ENCODE data around the gene WDR1. TPM values are rescaled to one million over a fixed set of nuclear protein-coding genes. Genes with fewer than 3 reads are reported as not detected.

The WDR1 gene
- total RNA-seq, 5 donors from 2014 or later (not counting 1 experiment from before 2014, with no cell fraction given): 268 to 308 (median 304) TPM

- no peaks in the 10 kb centered on the region for H3K9me3 Mint-ChIP-seq
- Histone ChIP-seq H3K27ac (ENCODE audit: low read length) (peak overlapping the region; percentile 97), H3K27me3 (replicated peaks in 1 of 2; ENCODE audit: control insufficient read depth in 2 of 2, extremely low read depth in 1 of 2, insufficient read depth in 2 of 2, low read length in 1 of 2) (no peaks in the 10 kb centered on the region), H3K4me1 (ENCODE audit: control insufficient read depth in 1 of 2, extremely low read depth in 1 of 2, insufficient read depth in 2 of 2, low read length in 2 of 2) (peaks cover 53 to 67% of the 10 kb centered on the region in 2 experiments), H3K9me3 (no peaks in the 10 kb centered on the region), H3K36me3 (ENCODE audit: control insufficient read depth in 2 of 2, extremely low read depth in 1 of 2, insufficient read depth in 1 of 2, low read length in 1 of 2) (peaks cover 13 to 24% of the 10 kb centered on the region in 2 donors), H3K4me3 (ENCODE audit: control insufficient read depth in 1 of 2, extremely low read depth in 1 of 2, low read length in 1 of 2) (peak overlapping the region; percentile 79 to 97)
- ATAC-seq (replicated peaks in 1 of 4) (peak in 1 of 4 experiments; percentile 15), DNase-seq (peak in 3 of 35 experiments; percentile 32 to 42 (median 40))
- CTCF ChIA-PET: interaction anchor here (0.6 to 1.5 kb wide), 8 partner anchors 14 to 419 kb away, joined by 3 to 11 read pairs (median 4); no protein-coding TSS in a partner anchor
- peaks cover 20% of the 10 kb centered on the region for H3K36me3 Mint-ChIP-seq
- POLR2A ChIA-PET: interaction anchor here (0.6 to 2.3 kb wide), 15 partner anchors 10 to 712 kb away, joined by 3 to 23 read pairs (median 4); partner anchors contain the start of gene ZNF518B (in 1 of the 2)
- no peaks in the 10 kb centered on the region for H3K27me3 Mint-ChIP-seq
- H3K27ac Mint-ChIP-seq: peak overlapping the region; percentile 98
- H3K4me1 Mint-ChIP-seq: peaks cover 58 to 81% (median 72%) of the 10 kb centered on the region in 3 donors
- 46% methylated on average over 12 of the region's 21 CpGs for WGBS (ENCODE audit: insufficient coverage)
- H3K4me3 Mint-ChIP-seq: peak overlapping the region; percentile 86 to 87 (median 87)
These were observed 1.7 kb upstream of the WDR1 start for GRCh38 chr4:10118048-10119004.

- Mint-ChIP-seq H3K36me3 (peaks cover 23% of the 10 kb centered on the region), H3K4me1 (peaks cover 60 to 82% (median 72%) of the 10 kb centered on the region in 3 donors), H3K9me3 (no peaks in the 10 kb centered on the region), H3K27ac (peak overlapping the region; percentile 98), H3K4me3 (peak overlapping the region; percentile 86 to 87 (median 87)), H3K27me3 (no peaks in the 10 kb centered on the region)
- WGBS (ENCODE audit: insufficient coverage): 15% methylated on average over 11 of the region's 17 CpGs
- Histone ChIP-seq H3K36me3 (ENCODE audit: control insufficient read depth in 2 of 2, extremely low read depth in 1 of 2, insufficient read depth in 1 of 2, low read length in 1 of 2) (peaks cover 21 to 32% of the 10 kb centered on the region in 2 donors), H3K4me1 (ENCODE audit: control insufficient read depth in 1 of 2, extremely low read depth in 1 of 2, insufficient read depth in 2 of 2, low read length in 2 of 2) (peaks cover 52 to 70% of the 10 kb centered on the region in 2 experiments), H3K4me3 (ENCODE audit: control insufficient read depth in 1 of 2, extremely low read depth in 1 of 2, low read length in 1 of 2) (peak overlapping the region; percentile 79 to 97), H3K9me3 (no peaks in the 10 kb centered on the region), H3K27ac (ENCODE audit: low read length) (peak overlapping the region; percentile 97), H3K27me3 (replicated peaks in 1 of 2; ENCODE audit: control insufficient read depth in 2 of 2, extremely low read depth in 1 of 2, insufficient read depth in 2 of 2, low read length in 1 of 2) (no peaks in the 10 kb centered on the region)
- ATAC-seq (replicated peaks in 1 of 4) (peak in 2 of 4 experiments; percentile 1 to 2), DNase-seq (peak in 28 of 35 experiments; percentile 33 to 73 (median 48))
- ChIA-PET POLR2A (interaction anchor here (0.5 to 2.3 kb wide), 26 partner anchors 9 to 713 kb away, joined by 3 to 23 read pairs (median 4); partner anchors contain the start of gene ZNF518B (in 2 of the 2)), CTCF (interaction anchor here (0.7 to 1.5 kb wide), 9 partner anchors 11 to 343 kb away, joined by 3 to 11 read pairs (median 4); no protein-coding TSS in a partner anchor)
These were observed 904 bp upstream of the WDR1 start for GRCh38 chr4:10117359-10118047.

- peak overlapping the region; percentile 87 to 97 (median 90) for H3K4me3 Mint-ChIP-seq
- H3K36me3 ChIP-seq (ENCODE audit: control insufficient read depth in 2 of 2, extremely low read depth in 1 of 2, insufficient read depth in 1 of 2, low read length in 1 of 2): peaks cover 33 to 47% of the 10 kb centered on the region in 2 donors
- peak overlapping the region; percentile 89 to 93 for H3K27ac Mint-ChIP-seq
- H3K4me1 Mint-ChIP-seq: peaks cover 73 to 88% (median 82%) of the 10 kb centered on the region in 3 donors
- no peaks in the 10 kb centered on the region for H3K27me3 Mint-ChIP-seq
- H3K9me3 ChIP-seq: no peaks in the 10 kb centered on the region
- DNase-seq (peak; percentile 42 to 81 (median 63)), ATAC-seq (replicated peaks in 1 of 4) (peak; percentile 42 to 49 (median 48))
- under 1% methylated on average over 67 of the region's 70 CpGs for WGBS (ENCODE audit: insufficient coverage)
- peaks cover 36% of the 10 kb centered on the region for H3K36me3 Mint-ChIP-seq
- H3K4me1 ChIP-seq (ENCODE audit: control insufficient read depth in 1 of 2, extremely low read depth in 1 of 2, insufficient read depth in 2 of 2, low read length in 2 of 2): peaks cover 67 to 85% of the 10 kb centered on the region in 2 experiments
- no peaks in the 10 kb centered on the region for H3K9me3 Mint-ChIP-seq
- H3K4me3 ChIP-seq (ENCODE audit: control insufficient read depth in 1 of 2, extremely low read depth in 1 of 2, low read length in 1 of 2): peak overlapping the region; percentile 77 to 83
- H3K27me3 ChIP-seq (replicated peaks in 1 of 2; ENCODE audit: control insufficient read depth in 2 of 2, extremely low read depth in 1 of 2, insufficient read depth in 2 of 2, low read length in 1 of 2): no peaks in the 10 kb centered on the region
- ChIA-PET CTCF (interaction anchor here in 1 of 2 donors (1.1 to 1.5 kb wide), 3 partner anchors 9 to 97 kb away, joined by 3 to 6 read pairs (median 4); no protein-coding TSS in a partner anchor), POLR2A (interaction anchor here (0.8 to 2.3 kb wide), 6 partner anchors 9 to 20 kb away, joined by 3 to 23 read pairs (median 4); no protein-coding TSS in a partner anchor)
- peak overlapping the region; percentile 64 for H3K27ac ChIP-seq (ENCODE audit: low read length)
These were observed 616 bp downstream of the WDR1 start for GRCh38 chr4:10115797-10116568.

GRCh38 chr4:10115271-10115796, 1.3 kb downstream of the WDR1 start:
- peaks cover 34 to 53% of the 10 kb centered on the region in 2 donors for H3K36me3 ChIP-seq (ENCODE audit: control insufficient read depth in 2 of 2, extremely low read depth in 1 of 2, insufficient read depth in 1 of 2, low read length in 1 of 2)

GRCh38 chr4:10114607-10115006, 2.0 kb downstream of the WDR1 start:
- no peaks in the 10 kb centered on the region for H3K9me3 ChIP-seq
- 45% methylated on average over 7 of the region's 7 CpGs for WGBS (ENCODE audit: insufficient coverage)
- no peak for ATAC-seq (replicated peaks in 1 of 4)
- H3K4me3 ChIP-seq (ENCODE audit: control insufficient read depth in 1 of 2, extremely low read depth in 1 of 2, low read length in 1 of 2): peak overlapping the region; percentile 77 to 83
- no peak overlapping the region for H3K27ac ChIP-seq (ENCODE audit: low read length)
- Mint-ChIP-seq H3K4me1 (peaks cover 84 to 91% (median 91%) of the 10 kb centered on the region in 3 donors), H3K27me3 (no peaks in the 10 kb centered on the region), H3K4me3 (peak overlapping the region; percentile 87 to 97 (median 90)), H3K27ac (peak overlapping the region; percentile 89 to 93), H3K36me3 (peaks cover 43% of the 10 kb centered on the region), H3K9me3 (no peaks in the 10 kb centered on the region)
- peaks cover 35 to 61% of the 10 kb centered on the region in 2 donors for H3K36me3 ChIP-seq (ENCODE audit: control insufficient read depth in 2 of 2, extremely low read depth in 1 of 2, insufficient read depth in 1 of 2, low read length in 1 of 2)
- ChIA-PET POLR2A (no interaction called here), CTCF (interaction anchor here (0.6 to 1.0 kb wide), 2 partner anchors 13 to 17 kb away, joined by 3 to 7 read pairs; no protein-coding TSS in a partner anchor)
- no peak for DNase-seq
- H3K4me1 ChIP-seq (ENCODE audit: control insufficient read depth in 1 of 2, extremely low read depth in 1 of 2, insufficient read depth in 2 of 2, low read length in 2 of 2): peaks cover 72 to 92% of the 10 kb centered on the region in 2 experiments
- no peaks in the 10 kb centered on the region for H3K27me3 ChIP-seq (replicated peaks in 1 of 2; ENCODE audit: control insufficient read depth in 2 of 2, extremely low read depth in 1 of 2, insufficient read depth in 2 of 2, low read length in 1 of 2)

More at GRCh38 chr4:10115271-10115796, 1.3 kb downstream of the WDR1 start:
- peak overlapping the region; percentile 77 to 83 for H3K4me3 ChIP-seq (ENCODE audit: control insufficient read depth in 1 of 2, extremely low read depth in 1 of 2, low read length in 1 of 2)
- H3K4me1 Mint-ChIP-seq: peaks cover 76 to 88% (median 84%) of the 10 kb centered on the region in 3 donors
- H3K4me3 Mint-ChIP-seq: peak overlapping the region; percentile 87 to 97 (median 90)
- H3K9me3 Mint-ChIP-seq: no peaks in the 10 kb centered on the region
- no peaks in the 10 kb centered on the region for H3K27me3 Mint-ChIP-seq
- ATAC-seq (replicated peaks in 1 of 4): no peak
- CTCF ChIA-PET: interaction anchor here in 1 of 2 donors (1.0 kb wide), 1 partner anchor 13 kb away, joined by 3 read pairs; no protein-coding TSS in a partner anchor
- no peaks in the 10 kb centered on the region for H3K27me3 ChIP-seq (replicated peaks in 1 of 2; ENCODE audit: control insufficient read depth in 2 of 2, extremely low read depth in 1 of 2, insufficient read depth in 2 of 2, low read length in 1 of 2)
- peak overlapping the region; percentile 89 to 93 for H3K27ac Mint-ChIP-seq
- DNase-seq: no peak
- peak overlapping the region; percentile 64 for H3K27ac ChIP-seq (ENCODE audit: low read length)
- H3K36me3 Mint-ChIP-seq: peaks cover 40% of the 10 kb centered on the region
- POLR2A ChIA-PET: no interaction called here
- WGBS (ENCODE audit: insufficient coverage): 10% methylated on average over 15 of the region's 15 CpGs
- no peaks in the 10 kb centered on the region for H3K9me3 ChIP-seq
- peaks cover 69 to 87% of the 10 kb centered on the region in 2 experiments for H3K4me1 ChIP-seq (ENCODE audit: control insufficient read depth in 1 of 2, extremely low read depth in 1 of 2, insufficient read depth in 2 of 2, low read length in 2 of 2)

All from T-cell (primary cell).